Islet of Langerhans (tissue), 1 donor: ENCODE measurements around the gene EPGN.
"Not testable (repeated sequence)": the region's sequence is repeated elsewhere in the genome, so short reads cannot be mapped to it uniquely, and the experiment has no call there.

ENCODE experiments used
- FAIRE-seq: peaks from one replicate; lab custom pipeline; 2011; peaks lifted over from hg19 to GRCh38; lab: Jason Lieb, UNC

EPGN gene

DNA sequence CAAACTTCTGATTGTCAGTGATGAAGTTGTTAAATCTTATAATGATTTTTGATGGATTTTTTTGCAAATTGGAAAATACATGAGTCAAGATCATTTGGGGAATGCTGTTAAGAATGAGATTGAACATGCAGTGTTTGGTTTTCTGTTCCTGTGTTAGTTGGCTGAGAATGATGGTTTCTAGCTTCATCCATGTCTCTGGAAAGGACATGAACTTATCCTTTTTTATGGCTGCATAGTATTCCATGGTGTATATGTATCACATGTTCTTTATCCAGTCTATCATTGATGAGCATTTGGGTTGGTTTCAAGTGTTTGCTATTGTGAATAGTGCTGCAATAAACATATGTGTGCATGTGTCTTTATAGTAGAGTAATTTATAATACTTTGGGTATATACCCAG, 32.2 kb downstream of the EPGN start:
- FAIRE-seq: not testable (repeated sequence)

DNA sequence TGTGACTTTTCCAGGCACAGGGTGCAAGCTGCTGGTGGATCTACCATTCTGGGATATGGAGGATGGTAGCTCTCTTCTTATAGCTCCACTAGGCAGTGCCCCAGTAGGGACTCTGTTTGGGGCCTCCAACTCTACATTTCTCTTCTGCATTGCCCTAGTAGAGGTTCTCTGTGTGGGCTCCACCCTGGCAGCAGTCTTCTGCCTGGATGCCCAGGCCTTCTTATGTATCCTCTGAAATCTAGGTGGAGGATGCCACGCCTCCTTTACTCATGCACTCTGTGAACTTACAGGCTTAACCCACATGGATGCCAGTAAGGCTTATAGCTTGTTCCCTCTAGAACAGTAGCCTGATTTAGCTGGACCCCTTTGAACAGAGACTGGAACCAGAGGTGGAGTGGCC, 35.8 kb downstream of the EPGN start:
- no peak for FAIRE-seq

DNA sequence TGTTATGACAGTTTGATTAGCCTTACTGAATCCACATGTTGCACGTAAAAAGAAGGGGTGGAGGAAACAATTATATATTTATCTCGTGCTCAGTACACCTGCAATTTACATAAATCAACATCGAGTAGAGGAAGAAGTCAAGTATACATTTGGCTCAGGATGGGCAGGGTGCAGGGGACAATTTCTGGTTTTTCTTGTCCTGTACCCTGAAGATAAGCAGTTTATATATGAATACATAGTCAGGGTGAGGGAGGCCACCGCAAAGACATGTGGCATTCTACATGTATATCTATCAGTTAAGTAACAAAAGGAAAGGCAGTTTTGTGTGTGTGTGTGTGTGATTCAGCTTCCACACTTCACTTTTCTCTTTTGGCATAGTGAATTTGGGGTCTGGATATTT, 45.6 kb downstream of the EPGN start:
- no peak for FAIRE-seq

DNA sequence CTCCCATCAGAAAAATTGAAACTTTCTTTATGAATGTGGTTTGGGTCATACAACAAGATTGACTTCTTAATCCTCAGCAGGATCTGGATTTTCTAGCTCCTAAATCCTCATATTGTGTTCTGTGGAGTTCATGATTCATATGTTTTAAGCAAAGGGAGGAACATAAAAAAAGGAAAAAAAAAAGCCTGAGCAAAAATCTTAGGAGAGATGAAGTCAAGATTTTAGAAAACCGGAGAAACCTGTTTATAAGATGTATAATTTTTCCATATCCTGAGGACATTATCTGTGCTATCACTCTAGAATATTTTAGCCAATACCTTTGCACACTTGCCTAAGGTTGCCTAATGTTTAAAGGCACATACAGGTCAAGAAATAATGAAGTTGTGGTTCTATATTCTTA, 49.7 kb downstream of the EPGN start:
- FAIRE-seq: no peak

DNA sequence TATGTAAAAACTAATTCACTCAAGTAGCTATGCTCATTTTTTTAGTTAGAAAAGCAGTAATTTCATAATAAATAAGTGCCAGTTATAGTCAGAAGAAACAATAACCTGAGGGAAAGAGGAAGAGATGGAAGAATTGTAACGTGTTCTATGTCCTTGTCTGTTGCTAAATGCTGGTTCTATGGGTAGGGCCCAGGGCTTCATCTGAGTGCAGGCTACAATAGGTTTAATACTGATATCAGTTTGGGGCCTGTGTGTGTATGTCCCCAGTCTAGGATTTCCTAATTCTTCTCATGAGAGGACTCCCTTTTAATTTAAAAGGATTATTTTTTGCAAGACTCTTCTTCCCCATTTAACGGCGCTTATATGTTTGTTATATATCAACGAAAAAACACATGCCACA, 53.4 kb downstream of the EPGN start:
- no peak for FAIRE-seq

DNA sequence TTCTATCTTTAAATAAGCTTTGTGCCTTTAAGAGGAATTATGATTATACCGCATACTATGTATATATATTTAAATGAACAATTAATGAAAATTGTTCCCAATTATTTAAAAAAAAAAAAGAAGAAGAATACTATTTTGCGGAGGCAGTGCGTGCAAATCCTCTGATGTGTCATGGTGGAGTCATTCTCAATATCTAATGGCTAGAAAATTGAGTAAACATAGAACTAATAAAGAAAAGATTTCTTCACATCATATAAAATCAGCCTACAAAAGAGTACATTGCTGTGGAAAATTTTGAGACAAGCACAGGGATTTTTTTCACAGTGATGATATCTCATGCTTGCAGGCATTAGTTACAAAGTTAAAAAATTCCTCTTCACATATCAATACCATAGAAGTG, 54.1 kb downstream of the EPGN start:
- FAIRE-seq: no peak

DNA sequence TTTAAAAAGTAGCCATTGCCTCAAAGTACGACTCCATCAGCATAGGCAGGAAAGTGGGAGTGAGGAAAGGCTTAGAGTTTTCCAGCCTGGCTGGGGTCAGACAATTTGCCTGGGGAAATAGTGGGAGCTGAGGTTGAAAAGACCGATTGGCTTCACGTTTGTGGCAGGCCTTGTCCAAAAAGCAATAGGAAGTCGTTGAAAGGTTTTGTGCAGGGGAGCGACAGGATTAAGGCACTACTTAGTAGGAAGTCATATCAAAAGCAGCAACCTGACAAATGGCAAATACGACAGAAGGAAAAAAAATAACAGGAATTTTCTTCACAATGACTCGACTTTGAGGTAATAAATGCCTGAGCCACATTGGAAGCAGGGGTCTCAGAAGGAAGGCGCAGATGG, 56.0 kb downstream of the EPGN start:
- no peak for FAIRE-seq

DNA sequence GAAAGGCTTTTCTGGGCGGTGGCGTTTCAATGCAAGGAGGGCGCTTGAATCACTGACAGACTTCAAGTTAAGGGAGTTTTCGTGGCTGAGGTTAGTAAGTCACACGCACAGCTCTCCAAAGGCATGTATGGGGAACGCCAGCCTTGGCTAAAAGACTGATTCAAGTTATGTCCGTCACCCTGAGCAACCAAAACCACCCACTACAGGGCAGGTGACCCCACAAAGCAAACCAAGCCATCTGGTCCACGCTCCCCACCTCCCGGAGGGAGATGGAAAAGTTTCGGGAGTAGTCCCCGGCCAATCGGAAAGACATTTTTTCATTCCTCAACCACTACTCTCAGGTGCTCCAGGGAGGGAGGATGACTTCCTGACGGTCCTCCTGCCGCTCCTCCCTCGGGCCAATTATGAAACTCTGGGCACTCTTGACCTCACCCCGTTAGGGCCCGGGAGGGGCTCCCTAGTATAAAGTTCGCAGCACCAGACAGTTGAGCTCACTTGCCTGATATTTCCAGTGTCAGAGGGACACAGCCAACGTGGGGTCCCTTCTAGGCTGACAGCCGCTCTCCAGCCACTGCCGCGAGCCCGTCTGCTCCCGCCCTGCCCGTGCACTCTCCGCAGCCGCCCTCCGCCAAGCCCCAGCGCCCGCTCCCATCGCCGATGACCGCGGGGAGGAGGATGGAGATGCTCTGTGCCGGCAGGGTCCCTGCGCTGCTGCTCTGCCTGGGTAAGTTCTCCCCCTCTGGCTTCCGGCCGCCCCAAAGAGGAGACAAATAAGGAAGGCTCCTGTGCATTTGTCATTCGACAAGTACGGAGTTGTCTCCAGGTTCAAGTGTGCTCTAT, 56.6 kb downstream of the EPGN start, which contains the start of gene EREG:
EREG (plus strand) TSS at position 494 of the 840 bp plus-strand sequence; CDS start at position 658, 164 bp downstream.
- FAIRE-seq: no peak

DNA sequence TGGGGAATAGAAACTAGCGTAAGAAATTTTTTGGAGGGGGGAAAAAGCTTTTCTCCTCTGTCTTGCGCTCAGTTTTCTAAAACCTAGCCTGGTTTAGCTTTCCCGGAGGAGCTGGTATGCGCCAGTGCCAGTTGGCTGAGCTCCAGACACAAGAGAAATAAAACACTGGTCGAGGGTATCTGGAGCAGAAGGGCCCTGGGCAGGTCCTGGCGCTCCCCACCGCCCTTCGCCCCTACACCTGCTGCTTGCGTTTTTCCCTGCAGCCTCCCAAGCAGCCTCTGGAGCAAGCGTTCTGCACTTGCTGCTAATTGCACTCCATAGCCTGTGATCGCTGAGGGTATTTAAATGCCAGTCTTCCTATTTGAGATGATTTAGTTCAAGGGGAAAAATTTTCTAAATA, 57.5 kb downstream of the EPGN start:
- no peak for FAIRE-seq
